ENCODE results near the gene ADAM15.
A peak's percentile ranks its signal among the peaks of the same experiment; 100 is the strongest.

Gene ADAM15

DNA sequence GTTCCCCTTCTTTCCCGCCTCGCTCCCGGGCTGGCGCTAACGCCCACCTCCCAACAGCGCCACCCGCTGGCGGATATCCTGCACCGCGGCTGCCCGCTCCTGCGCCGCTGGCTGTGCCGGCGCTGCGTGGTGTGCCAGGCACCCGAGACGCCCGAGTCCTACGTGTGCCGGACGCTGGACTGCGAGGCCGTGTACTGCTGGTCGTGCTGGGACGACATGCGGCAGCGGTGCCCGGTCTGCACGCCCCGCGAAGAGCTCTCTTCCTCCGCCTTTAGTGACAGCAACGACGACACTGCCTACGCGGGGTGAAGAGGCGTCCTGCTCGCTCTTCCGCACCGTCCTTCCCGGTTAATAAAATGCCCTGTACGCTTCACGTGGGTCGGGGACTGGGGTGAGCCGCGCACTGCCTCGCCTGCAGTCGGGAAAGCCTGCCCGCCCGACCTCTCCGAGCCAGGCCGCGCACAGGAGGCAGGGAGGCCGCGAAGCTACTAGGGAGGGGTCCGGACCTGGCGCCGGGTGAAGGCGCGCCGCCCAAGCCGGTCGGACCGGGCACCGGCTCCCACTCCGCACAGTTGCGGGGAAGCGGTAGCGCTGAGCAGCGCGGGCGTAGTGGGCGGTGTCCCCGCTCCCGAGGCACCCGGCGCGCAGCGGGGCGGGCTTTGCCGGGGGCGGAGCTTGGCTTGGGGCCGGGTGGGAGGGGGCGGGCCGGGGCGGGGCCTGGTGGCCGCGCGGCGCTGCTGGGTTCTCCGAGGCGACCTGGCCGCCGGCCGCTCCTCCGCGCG, at the start of gene ADAM15:
ADAM15 (plus strand) TSS at position 757 of the 782 bp plus-strand sequence. CDS start 71 bp downstream, outside the sequence.
- peak; percentile 88 for ATAC-seq
- peaks cover 34% of the 10 kb centered on the region for H3K4me1 Mint-ChIP-seq
- H3K27ac Mint-ChIP-seq, result peak within 1 kb of the TSS; percentile 61
- H3K4me3 Mint-ChIP-seq, result peak within 1 kb of the TSS; percentile 85
- H3K36me3 Mint-ChIP-seq, result peaks cover under 1% of the 10 kb centered on the region
- H3K9me3 Mint-ChIP-seq, result no peaks in the 10 kb centered on the region
- no peaks in the 10 kb centered on the region for H3K27me3 Mint-ChIP-seq

GRCh38 chr1:155001425-155001674, 49.8 kb upstream of the ADAM15 start:
- Mint-ChIP-seq H3K27ac (peak overlapping the region; percentile 84), H3K9me3 (no peaks in the 10 kb centered on the region), H3K4me1 (peaks cover 70% of the 10 kb centered on the region), H3K36me3 (no peaks in the 10 kb centered on the region), H3K27me3 (no peaks in the 10 kb centered on the region), H3K4me3 (peak overlapping the region; percentile 95)
- ATAC-seq, result no peak

DNA sequence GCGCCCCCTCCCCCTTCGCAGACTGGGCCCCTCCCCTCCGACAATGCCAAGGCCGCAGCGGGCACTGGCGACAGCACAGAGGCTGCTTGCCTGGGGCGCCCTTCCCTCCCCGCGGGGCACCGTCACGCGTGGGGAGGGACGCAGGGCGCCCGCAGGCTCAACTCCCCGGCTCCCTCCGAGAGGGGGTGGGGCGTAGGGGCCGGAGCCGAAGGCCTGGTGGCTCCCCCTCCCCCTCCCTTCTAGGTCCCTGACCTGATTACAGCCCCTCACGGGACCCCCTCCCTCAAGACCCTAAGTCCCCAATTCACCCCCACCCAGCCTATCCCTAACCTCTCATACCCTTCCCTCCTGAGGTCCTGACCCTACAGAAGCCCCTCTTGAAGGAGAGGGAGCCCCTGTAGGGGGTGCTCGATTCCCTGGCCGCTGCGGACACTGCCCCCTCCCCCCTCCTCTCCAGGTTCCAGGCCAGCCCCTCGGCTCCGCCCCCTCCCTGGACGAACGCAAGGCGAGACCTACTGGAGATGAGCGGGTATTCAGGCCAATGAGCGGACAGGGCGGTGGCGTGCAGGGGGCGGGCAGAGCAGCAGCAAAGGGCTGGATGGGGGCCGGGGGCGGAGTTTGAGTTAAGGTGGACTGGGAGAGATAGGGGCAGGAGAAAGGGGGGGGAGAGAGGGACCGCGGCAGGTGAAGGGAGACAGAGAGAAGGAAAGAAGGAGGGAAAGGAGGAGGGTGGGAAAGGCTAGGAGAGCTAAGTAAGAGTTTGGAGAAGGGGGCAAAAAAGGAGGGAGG, 49.2 kb upstream of the ADAM15 start:
- Mint-ChIP-seq H3K9me3 (no peaks in the 10 kb centered on the region), H3K36me3 (no peaks in the 10 kb centered on the region), H3K27ac (peak overlapping the region; percentile 84), H3K4me1 (peaks cover 75% of the 10 kb centered on the region), H3K4me3 (peak overlapping the region; percentile 95), H3K27me3 (no peaks in the 10 kb centered on the region)
- ATAC-seq, result peak; percentile 87

DNA sequence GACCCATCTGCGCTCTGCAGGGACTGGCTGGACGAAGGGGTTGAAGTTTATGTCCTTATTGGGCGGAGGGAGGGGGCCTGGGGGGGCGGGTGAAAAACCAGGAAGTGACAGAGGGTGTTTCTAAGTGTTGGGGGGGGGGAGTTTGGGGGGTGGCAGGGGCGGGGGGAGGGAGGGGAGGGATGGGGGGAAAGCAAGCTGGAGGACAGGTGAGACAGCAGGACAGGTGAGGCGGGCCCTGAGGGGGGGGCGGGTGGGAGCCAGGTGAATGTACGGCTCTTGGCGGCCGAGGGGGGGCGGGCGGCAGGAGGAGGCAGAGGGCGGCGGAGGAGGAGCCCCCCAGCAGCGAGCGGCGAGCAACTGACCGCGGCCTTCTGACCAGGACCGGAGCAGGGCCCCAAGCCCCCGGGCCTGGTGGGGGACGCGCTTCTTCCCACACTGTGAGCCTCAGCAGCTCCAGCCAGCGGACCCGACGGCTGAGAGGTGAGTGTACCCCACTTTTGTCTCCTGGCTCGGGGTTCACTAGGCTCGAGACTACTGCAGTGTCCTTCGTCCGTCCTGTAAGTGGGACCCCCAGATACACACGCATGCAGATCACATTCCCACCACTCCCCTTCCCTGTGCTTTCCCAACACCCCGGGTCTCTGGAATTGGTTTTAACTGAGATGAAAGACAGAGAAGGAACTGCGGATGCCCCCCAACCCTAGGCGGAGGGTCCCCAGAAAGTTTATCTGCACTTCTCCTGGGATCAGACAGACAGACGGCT, 48.5 kb upstream of the ADAM15 start, which contains the start of gene ZBTB7B:
ZBTB7B (plus strand) TSS at position 339 of the 763 bp plus-strand sequence. CDS start 11,859 bp downstream, outside the sequence.
- Mint-ChIP-seq H3K9me3 (no peaks in the 10 kb centered on the region), H3K27ac (peak within 1 kb of the TSS; percentile 84), H3K4me3 (peak within 1 kb of the TSS; percentile 95), H3K36me3 (no peaks in the 10 kb centered on the region), H3K4me1 (peaks cover 70% of the 10 kb centered on the region), H3K27me3 (no peaks in the 10 kb centered on the region)
- ATAC-seq, result peak; percentile 0

- H3K36me3 Mint-ChIP-seq, result no peaks in the 10 kb centered on the region
- peak overlapping the region; percentile 95 for H3K4me3 Mint-ChIP-seq
- no peaks in the 10 kb centered on the region for H3K27me3 Mint-ChIP-seq
- no peak for ATAC-seq
- peak overlapping the region; percentile 84 for H3K27ac Mint-ChIP-seq
- H3K4me1 Mint-ChIP-seq, result peaks cover 67% of the 10 kb centered on the region
- no peaks in the 10 kb centered on the region for H3K9me3 Mint-ChIP-seq
Observed at GRCh38 chr1:155003227-155003765, 47.8 kb upstream of the ADAM15 start.

DNA sequence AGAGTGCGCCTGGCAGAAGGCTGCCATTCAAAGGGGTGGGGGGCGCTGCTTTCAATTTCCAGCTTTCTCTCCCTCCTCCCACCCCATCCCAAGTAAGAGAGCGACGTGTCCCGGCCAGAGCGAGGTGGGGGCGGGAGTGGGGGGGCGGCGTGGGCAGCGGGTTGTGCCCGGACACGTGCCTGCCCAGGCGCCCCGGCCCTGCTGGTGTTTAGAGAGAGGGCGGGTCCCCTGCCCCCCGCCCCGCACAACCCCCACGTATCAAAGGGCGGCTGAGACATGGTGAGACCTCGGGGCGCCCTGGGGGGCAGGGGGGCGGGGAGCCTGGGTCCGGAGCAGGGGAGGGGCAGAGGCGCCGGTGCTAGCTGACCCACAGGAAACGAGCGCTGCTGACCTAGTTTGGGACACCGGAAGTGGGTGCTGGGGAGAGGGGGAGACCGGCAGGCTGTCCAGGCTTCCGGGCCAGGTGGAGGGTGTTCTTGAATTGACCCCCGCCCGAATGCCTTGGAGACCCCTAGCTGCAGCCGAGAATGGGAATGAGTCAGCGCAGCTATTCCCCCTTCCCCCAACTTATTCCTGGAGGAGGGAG, 47.3 kb upstream of the ADAM15 start:
- Mint-ChIP-seq H3K27ac (peak overlapping the region; percentile 84), H3K4me1 (peaks cover 67% of the 10 kb centered on the region), H3K27me3 (no peaks in the 10 kb centered on the region), H3K4me3 (peak overlapping the region; percentile 95), H3K36me3 (peaks cover 2% of the 10 kb centered on the region), H3K9me3 (no peaks in the 10 kb centered on the region)
- ATAC-seq, result no peak

- peaks cover 7% of the 10 kb centered on the region for H3K36me3 Mint-ChIP-seq
- H3K4me1 Mint-ChIP-seq, result peaks cover 67% of the 10 kb centered on the region
- H3K4me3 Mint-ChIP-seq, result peak overlapping the region; percentile 95
- no peak for ATAC-seq
- peak overlapping the region; percentile 84 for H3K27ac Mint-ChIP-seq
- no peaks in the 10 kb centered on the region for H3K27me3 Mint-ChIP-seq
- H3K9me3 Mint-ChIP-seq, result no peaks in the 10 kb centered on the region
Observed at GRCh38 chr1:155004352-155005075, 46.6 kb upstream of the ADAM15 start.

DNA sequence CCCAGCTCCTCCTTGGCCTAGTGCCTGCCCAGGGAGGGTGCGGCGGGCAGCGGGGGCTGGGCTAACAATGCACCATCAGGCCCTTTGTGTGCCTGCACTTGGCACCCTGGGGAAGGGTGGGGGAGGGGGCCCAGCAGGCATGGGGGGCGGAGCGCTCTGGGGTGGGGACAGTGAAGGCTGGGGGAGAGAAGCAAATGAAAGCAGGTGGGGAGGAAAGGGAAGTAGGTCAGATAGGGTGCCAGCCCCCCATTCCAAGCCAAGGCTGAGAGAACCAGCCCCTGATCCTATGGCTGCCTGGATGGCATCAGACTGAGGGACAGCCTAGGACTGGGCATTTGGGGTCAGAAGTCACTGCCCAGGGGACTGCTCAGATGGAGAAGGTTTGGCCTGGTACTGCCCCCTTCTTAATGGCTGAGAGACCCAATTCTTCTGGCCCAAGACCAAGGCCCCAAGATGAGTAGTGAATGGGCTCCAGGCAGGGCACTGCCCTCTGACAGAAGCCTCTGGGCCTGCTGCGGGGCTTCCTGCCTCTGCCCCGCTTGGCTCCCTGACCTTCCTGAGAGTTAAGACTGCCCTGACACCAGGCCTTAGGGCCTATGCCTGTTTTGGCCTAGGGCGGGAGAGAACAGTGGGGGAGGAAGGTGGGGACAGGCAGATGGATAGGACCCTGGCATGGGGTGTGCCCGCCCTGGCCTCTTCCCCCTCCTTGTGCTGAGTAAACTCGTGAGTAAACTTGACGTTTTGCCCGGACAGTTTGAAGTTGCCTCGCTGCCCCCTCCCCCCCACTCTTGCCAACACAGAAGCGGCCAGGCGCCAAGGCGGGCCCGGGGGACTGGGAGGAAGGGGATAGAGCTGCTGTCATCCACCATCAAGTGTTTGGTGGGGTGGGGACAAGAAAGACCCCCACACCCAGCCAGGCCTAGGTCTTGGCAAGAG, 45.8 kb upstream of the ADAM15 start:
- H3K4me3 Mint-ChIP-seq, result no peak overlapping the region
- H3K27ac Mint-ChIP-seq, result peak overlapping the region; percentile 84
- no peak for ATAC-seq
- H3K36me3 Mint-ChIP-seq, result peaks cover 12% of the 10 kb centered on the region
- H3K4me1 Mint-ChIP-seq, result peaks cover 67% of the 10 kb centered on the region
- no peaks in the 10 kb centered on the region for H3K9me3 Mint-ChIP-seq
- no peaks in the 10 kb centered on the region for H3K27me3 Mint-ChIP-seq

DNA sequence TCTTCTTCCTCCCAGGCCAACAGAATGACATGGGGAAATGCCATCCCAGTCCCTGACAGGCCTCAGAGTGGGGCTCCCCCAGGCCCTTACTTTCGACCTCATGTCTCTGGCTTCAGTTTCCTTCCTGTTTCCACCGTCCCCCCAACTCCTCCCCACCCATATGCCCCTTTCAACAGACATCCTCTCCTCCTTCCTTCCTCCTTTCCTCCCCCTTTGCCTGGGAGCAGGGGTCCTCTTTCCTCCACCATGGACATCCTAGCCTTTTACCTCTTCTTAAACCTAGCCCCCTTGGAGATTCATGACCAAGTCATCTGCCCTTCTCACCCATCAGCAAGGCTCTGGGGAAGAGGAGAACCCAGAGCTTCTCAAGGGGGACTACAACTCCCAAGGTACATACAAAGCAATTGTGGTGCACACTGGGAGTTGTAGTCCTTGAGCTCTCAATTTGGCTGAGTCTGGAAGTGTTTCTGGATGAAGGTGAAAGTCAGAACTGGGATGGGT, 44.5 kb upstream of the ADAM15 start:
- H3K4me1 Mint-ChIP-seq, result peaks cover 69% of the 10 kb centered on the region

DNA sequence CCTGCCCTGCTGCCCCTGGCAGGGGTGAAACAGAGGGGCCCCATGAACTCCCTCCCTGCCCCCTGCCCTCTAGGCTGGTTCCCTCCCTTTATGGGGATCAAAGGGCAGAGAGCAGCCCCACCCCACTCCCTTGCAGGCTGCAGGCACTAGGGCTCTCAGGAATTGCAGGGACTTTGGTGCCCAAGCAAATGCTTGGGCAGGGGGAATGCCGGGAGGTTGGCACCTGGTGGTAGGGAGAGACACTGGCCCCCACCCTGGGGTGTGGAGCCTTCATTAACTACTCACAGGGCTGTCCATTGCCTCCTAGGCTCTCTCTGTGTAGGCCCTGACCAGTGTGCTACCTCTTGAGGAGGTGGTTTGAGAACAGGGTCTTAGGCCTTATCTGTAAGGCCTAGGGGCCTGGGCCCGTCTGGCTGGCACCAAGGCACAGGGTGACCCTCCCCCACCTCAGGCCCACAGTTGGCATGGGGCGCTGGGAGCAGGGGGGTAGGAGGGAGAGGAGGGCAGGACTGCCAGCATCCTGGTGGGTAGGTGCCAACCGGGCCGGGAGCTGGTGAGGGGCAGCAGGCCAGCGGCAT, 43.8 kb upstream of the ADAM15 start:
- peaks cover 74% of the 10 kb centered on the region for H3K4me1 Mint-ChIP-seq
- H3K27ac Mint-ChIP-seq, result peak overlapping the region; percentile 84
- H3K36me3 Mint-ChIP-seq, result peaks cover 12% of the 10 kb centered on the region
- no peaks in the 10 kb centered on the region for H3K9me3 Mint-ChIP-seq
- H3K27me3 Mint-ChIP-seq, result no peaks in the 10 kb centered on the region
- no peak for ATAC-seq
- H3K4me3 Mint-ChIP-seq, result no peak overlapping the region

More for the DNA sequence above, 44.5 kb upstream of the ADAM15 start:
- Mint-ChIP-seq H3K9me3 (no peaks in the 10 kb centered on the region), H3K27me3 (no peaks in the 10 kb centered on the region), H3K27ac (peak overlapping the region; percentile 84), H3K36me3 (peaks cover 12% of the 10 kb centered on the region), H3K4me3 (peak overlapping the region; percentile 41)
- peak; percentile 31 for ATAC-seq

- Mint-ChIP-seq H3K36me3 (peaks cover 14% of the 10 kb centered on the region), H3K4me3 (no peak overlapping the region), H3K27ac (peak overlapping the region; percentile 62), H3K27me3 (no peaks in the 10 kb centered on the region), H3K4me1 (peaks cover 83% of the 10 kb centered on the region), H3K9me3 (no peaks in the 10 kb centered on the region)
- no peak for ATAC-seq
Observed at GRCh38 chr1:155008015-155008941, 42.8 kb upstream of the ADAM15 start.

- H3K27ac Mint-ChIP-seq, result peak overlapping the region; percentile 62
Observed at GRCh38 chr1:155009221-155009711, 41.9 kb upstream of the ADAM15 start.

More at GRCh38 chr1:155009221-155009711, 41.9 kb upstream of the ADAM15 start:
- Mint-ChIP-seq H3K9me3 (no peaks in the 10 kb centered on the region), H3K27me3 (no peaks in the 10 kb centered on the region), H3K4me3 (no peak overlapping the region), H3K36me3 (peaks cover 17% of the 10 kb centered on the region), H3K4me1 (peaks cover 82% of the 10 kb centered on the region)
- ATAC-seq, result no peak

Data from stimulated activated memory B cell treated with anti-CD40 and anti-IgM and Interleukin-4, amounts not matched to agents 10 μg/mL and 1 μg/mL and 100 μg/mL, for 72 hours (primary cell).